ENCODE data around the gene IL1RN. TPM values are rescaled to one million over a fixed set of nuclear protein-coding genes. Genes with fewer than 3 reads are reported as not detected.

IL1RN gene
- total and polyA plus RNA-seq, 2 of the 13 experiments (the other 11 are each of a cell fraction or from before 2014, with no cell fraction given) = 21.2 to 101 TPM

DNA sequence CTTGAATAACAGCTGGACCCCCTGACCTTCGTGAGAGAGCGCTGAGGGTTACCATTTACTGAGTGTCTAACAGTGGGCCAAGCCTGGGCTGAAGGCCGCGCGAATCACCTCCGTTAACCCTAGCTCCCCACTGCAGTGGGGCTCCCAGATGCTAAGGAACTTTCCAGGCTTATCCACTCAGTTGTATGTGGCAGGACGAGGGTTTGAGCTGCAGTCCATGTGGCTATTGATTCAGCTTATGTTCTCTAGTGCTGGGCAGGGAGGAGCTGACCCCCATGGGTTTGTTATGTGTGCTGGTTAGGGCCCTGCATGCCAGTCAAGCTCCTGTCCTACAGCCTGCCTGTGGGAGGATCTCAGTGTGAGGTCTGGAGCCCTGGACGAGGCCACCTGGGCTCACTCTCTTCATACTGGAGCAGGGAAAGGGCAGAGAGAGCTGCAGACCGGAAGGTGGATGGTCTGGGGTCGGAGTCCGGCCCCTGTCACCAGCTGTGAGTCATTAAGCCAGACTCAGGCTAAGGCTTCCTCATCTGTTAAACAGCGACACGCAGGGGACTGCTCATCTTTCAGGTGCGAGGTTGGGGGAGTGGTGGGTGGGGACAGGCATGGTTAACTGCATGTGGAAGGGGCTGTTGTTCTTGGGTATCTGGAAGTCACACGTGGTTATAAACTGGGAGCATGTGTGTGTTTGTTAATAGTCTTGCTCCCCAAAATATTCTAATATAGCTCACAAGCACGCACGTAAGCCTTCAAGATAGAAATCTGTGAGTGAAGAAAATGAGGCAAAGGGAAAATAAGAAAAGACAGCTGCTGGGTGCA, 52.9 kb downstream of the IL1RN start (continued):
- TF ChIP-seq MAFG (CRISPR knock-in tag; IDR thresholded peaks at IDR 0.05) = no peak
- TF ChIP-seq HOXA7 (CRISPR knock-in tag; IDR thresholded peaks at IDR 0.05) = no peak
- TF ChIP-seq, protein P1, sequence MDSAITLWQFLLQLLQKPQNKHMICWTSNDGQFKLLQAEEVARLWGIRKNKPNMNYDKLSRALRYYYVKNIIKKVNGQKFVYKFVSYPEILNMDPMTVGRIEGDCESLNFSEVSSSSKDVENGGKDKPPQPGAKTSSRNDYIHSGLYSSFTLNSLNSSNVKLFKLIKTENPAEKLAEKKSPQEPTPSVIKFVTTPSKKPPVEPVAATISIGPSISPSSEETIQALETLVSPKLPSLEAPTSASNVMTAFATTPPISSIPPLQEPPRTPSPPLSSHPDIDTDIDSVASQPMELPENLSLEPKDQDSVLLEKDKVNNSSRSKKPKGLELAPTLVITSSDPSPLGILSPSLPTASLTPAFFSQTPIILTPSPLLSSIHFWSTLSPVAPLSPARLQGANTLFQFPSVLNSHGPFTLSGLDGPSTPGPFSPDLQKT (CRISPR knock-in tag; IDR thresholded peaks at IDR 0.05; ENCODE audit: borderline replicate concordance) = no peak
- TF ChIP-seq RORA (CRISPR knock-in tag; IDR thresholded peaks at IDR 0.05) = no peak
- TF ChIP-seq, protein P2, sequence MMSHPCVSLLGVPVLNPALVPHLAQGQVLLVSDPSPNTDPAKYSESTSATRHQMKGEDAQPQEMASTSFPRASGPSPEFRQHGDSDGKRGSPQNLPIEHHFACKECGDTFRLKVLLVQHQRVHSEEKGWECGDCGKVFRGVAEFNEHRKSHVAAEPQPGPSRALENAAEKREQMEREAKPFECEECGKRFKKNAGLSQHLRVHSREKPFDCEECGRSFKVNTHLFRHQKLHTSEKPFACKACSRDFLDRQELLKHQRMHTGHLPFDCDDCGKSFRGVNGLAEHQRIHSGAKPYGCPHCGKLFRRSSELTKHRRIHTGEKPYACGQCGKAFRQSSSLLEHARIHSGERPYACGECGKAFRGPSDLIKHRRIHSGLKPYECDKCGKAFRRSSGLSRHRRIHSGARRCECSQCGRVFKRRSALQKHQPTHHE (CRISPR knock-in tag; IDR thresholded peaks at IDR 0.05; ENCODE audit: borderline replicate concordance) = no peak
- no peak for TF ChIP-seq MAZ (IDR thresholded peaks at IDR 0.05; ENCODE audit: borderline replicate concordance, low read depth, low read length)
- peak; percentile 68 for TF ChIP-seq MAZ (CRISPR knock-in tag; IDR thresholded peaks at IDR 0.05; ENCODE audit: low read depth)
- TF ChIP-seq, protein P3, sequence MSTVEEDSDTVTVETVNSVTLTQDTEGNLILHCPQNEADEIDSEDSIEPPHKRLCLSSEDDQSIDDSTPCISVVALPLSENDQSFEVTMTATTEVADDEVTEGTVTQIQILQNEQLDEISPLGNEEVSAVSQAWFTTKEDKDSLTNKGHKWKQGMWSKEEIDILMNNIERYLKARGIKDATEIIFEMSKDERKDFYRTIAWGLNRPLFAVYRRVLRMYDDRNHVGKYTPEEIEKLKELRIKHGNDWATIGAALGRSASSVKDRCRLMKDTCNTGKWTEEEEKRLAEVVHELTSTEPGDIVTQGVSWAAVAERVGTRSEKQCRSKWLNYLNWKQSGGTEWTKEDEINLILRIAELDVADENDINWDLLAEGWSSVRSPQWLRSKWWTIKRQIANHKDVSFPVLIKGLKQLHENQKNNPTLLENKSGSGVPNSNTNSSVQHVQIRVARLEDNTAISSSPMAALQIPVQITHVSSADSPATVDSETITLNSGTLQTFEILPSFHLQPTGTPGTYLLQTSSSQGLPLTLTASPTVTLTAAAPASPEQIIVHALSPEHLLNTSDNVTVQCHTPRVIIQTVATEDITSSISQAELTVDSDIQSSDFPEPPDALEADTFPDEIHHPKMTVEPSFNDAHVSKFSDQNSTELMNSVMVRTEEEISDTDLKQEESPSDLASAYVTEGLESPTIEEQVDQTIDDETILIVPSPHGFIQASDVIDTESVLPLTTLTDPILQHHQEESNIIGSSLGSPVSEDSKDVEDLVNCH (CRISPR knock-in tag; IDR thresholded peaks at IDR 0.05) = no peak; the same call in 1 of the 2 replicates
- TF ChIP-seq, protein P4, sequence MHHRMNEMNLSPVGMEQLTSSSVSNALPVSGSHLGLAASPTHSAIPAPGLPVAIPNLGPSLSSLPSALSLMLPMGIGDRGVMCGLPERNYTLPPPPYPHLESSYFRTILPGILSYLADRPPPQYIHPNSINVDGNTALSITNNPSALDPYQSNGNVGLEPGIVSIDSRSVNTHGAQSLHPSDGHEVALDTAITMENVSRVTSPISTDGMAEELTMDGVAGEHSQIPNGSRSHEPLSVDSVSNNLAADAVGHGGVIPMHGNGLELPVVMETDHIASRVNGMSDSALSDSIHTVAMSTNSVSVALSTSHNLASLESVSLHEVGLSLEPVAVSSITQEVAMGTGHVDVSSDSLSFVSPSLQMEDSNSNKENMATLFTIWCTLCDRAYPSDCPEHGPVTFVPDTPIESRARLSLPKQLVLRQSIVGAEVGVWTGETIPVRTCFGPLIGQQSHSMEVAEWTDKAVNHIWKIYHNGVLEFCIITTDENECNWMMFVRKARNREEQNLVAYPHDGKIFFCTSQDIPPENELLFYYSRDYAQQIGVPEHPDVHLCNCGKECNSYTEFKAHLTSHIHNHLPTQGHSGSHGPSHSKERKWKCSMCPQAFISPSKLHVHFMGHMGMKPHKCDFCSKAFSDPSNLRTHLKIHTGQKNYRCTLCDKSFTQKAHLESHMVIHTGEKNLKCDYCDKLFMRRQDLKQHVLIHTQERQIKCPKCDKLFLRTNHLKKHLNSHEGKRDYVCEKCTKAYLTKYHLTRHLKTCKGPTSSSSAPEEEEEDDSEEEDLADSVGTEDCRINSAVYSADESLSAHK (CRISPR knock-in tag; IDR thresholded peaks at IDR 0.05; ENCODE audit: borderline replicate concordance) = no peak
- TF ChIP-seq NR2F6 (IDR thresholded peaks at IDR 0.05) = peak; percentile 51; the same call in 1 of the 2 replicates
- TF ChIP-seq NR2F6 (CRISPR knock-in tag; IDR thresholded peaks at IDR 0.05) = peak; percentile 87
- TF ChIP-seq MTA1 (CRISPR knock-in tag; IDR thresholded peaks at IDR 0.05; ENCODE audit: borderline replicate concordance) = no peak; the same call in 1 of the 2 replicates
- no peak for TF ChIP-seq JARID2 (CRISPR knock-in tag; IDR thresholded peaks at IDR 0.05; ENCODE audit: insufficient replicate concordance)
- peak; percentile 87 for TF ChIP-seq GATAD2A (CRISPR knock-in tag; IDR thresholded peaks at IDR 0.05)
- TF ChIP-seq MBNL3 (CRISPR knock-in tag; conservative IDR thresholded peaks at IDR 0.05) = no peak
- TF ChIP-seq NFATC3 (CRISPR knock-in tag; IDR thresholded peaks at IDR 0.05) = no peak
- TF ChIP-seq ZNF567 (CRISPR knock-in tag; IDR thresholded peaks at IDR 0.05; ENCODE audit: borderline replicate concordance) = no peak
- TF ChIP-seq ZNF816 (CRISPR knock-in tag; IDR thresholded peaks at IDR 0.05; ENCODE audit: borderline replicate concordance) = peak; percentile 20; the same call in 1 of the 2 replicates
- TF ChIP-seq ZFAT (CRISPR knock-in tag; conservative IDR thresholded peaks at IDR 0.05) = no peak
- TF ChIP-seq PAF1 (CRISPR knock-in tag; IDR thresholded peaks at IDR 0.05) = no peak
